ENCODE results near the gene YY1AP1. TPM values are rescaled to one million over a fixed set of nuclear protein-coding genes. Genes with fewer than 3 reads are reported as not detected.

Gene YY1AP1
- total and polyA plus RNA-seq, 2 donors (not counting 3 experiments of a cell fraction or from before 2014, with no cell fraction given), result 42.3 to 46.4 TPM

DNA sequence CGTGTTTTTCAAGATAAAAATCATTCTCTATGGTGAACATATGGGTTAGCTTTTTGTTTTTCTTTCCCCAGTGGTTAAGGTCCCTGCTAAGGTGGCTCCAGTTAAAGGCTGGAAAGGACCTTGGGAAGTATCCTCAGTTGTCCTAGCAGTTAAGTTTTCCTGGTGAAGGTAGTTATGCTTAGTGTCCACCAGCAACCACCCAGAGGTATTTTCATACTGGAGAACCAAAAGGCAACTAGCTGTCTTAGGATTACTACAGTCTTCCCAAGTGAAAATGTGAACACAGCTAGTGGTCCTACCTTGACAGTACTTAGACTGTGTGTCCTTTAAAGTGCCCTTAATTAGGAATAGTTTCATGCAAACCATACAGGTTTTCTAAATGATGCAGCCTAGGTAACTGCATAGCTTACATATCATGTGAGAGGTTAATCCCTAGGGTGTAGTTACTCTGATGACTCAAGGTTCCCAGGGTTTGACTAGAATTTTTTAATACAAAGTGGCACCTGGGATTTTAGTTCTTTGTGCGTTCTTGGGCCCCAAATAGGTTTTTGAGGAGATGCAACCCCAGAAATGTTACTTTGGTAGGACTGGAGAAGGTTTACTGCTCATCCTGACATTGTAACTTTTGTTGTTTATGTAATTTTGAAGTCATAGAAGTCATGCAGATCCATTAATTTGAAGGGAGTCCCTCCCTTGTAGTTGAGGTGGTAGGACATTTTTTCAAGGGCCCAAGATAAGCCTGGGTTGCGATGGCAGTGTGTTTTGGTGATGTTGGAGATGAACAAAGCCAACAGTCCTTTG is 36.5 kb downstream of the YY1AP1 start:
- no peak overlapping the region for H3K4me2 ChIP-seq (ENCODE audit: insufficient read depth, low read length)
- H3K4me1 ChIP-seq (ENCODE audit: control insufficient read depth, extremely low read depth, insufficient read depth, low read length), result peaks cover 7% of the 10 kb centered on the region
- CTCF ChIA-PET, result interaction anchor here (1.1 to 1.5 kb wide), 2 partner anchors 12 to 401 kb away, joined by 3 to 5 read pairs; no protein-coding TSS in a partner anchor
- H3K36me3 ChIP-seq (ENCODE audit: control insufficient read depth in 2 of 2, extremely low read depth in 1 of 2, insufficient read depth in 2 of 2, low read length in 2 of 2), result no peaks in the 10 kb centered on the region
- intact Hi-C loops (cut with micrococcal nuclease) (no loop called here), dilution Hi-C loops (cut with MboI; ENCODE audit: extremely low pct_ligation_motif_present, low sequenced_read_pairs) (no loop called here)
- TF ChIP-seq FOS (IDR thresholded peaks at IDR 0.05; ENCODE audit: borderline replicate concordance, insufficient read depth, low read length) (no peak), POLR2AphosphoS5 (IDR thresholded peaks at IDR 0.05; ENCODE audit: insufficient read depth, low read depth, low read length) (no peak), CTCF (IDR thresholded peaks at IDR 0.05; ENCODE audit: extremely low read depth in 1 of 2, insufficient read depth in 1 of 2, low read depth in 1 of 2, low read length in 2 of 2) (no peak), MYC (IDR thresholded peaks at IDR 0.05; ENCODE audit: low read depth, low read length) (no peak), POLR2A (IDR thresholded peaks at IDR 0.05; ENCODE audit: low read depth, low read length) (no peak), GATA2 (IDR thresholded peaks at IDR 0.05; ENCODE audit: insufficient read depth, insufficient read length, low read depth, low read length) (no peak), EZH2 (IDR thresholded peaks at IDR 0.05; ENCODE audit: borderline replicate concordance, low read depth, low read length, severe bottlenecking) (no peak), JUN (IDR thresholded peaks at IDR 0.05; ENCODE audit: borderline replicate concordance, insufficient read depth, insufficient read length, low read depth) (no peak)
- TF ChIP-seq, protein P1, sequence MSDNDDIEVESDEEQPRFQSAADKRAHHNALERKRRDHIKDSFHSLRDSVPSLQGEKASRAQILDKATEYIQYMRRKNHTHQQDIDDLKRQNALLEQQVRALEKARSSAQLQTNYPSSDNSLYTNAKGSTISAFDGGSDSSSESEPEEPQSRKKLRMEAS (IDR thresholded peaks at IDR 0.05; ENCODE audit: insufficient read depth, insufficient read length), result no peak
- H3K9ac ChIP-seq (replicated peaks; ENCODE audit: extremely low read depth, insufficient read depth, low read length), result no peak overlapping the region
- no peak for DNase-seq (ENCODE audit: low read depth, low spot score)
- no peak overlapping the region for H2AFZ ChIP-seq (ENCODE audit: low read depth, low read length)
- BruUV-seq (replicated peaks), result no TSS peak
- H3K79me2 ChIP-seq (ENCODE audit: control insufficient read depth, insufficient read depth, low read length), result no peaks in the 10 kb centered on the region
- H4K20me1 ChIP-seq (replicated peaks; ENCODE audit: control insufficient read depth, extremely low read depth, insufficient read depth, low read length), result no peaks in the 10 kb centered on the region
- no peak overlapping the region for H3K4me3 ChIP-seq (replicated peaks in 1 of 3; ENCODE audit: insufficient read depth in 1 of 3, low read depth in 1 of 3, low read length in 3 of 3)
- POLR2A ChIA-PET, result no interaction called here
- H3K9me3 ChIP-seq (replicated peaks; ENCODE audit: control insufficient read depth, insufficient read depth, low read length), result no peaks in the 10 kb centered on the region
- peaks cover 3 to 4% of the 10 kb centered on the region in 2 experiments for H3K27me3 ChIP-seq (ENCODE audit: control insufficient read depth in 2 of 2, insufficient read depth in 2 of 2, low read length in 2 of 2)
- FAIRE-seq, result no peak
- no peak overlapping the region for H3K27ac ChIP-seq (ENCODE audit: insufficient read depth, low read depth, low read length)
- no peaks in the 10 kb centered on the region for H3K9me1 ChIP-seq (replicated peaks; ENCODE audit: control insufficient read depth, extremely low read depth, insufficient read depth, low read length)

All from endothelial cell of umbilical vein (primary cell).